Measurements from ENCODE around the gene SCAMP2.

DNA sequence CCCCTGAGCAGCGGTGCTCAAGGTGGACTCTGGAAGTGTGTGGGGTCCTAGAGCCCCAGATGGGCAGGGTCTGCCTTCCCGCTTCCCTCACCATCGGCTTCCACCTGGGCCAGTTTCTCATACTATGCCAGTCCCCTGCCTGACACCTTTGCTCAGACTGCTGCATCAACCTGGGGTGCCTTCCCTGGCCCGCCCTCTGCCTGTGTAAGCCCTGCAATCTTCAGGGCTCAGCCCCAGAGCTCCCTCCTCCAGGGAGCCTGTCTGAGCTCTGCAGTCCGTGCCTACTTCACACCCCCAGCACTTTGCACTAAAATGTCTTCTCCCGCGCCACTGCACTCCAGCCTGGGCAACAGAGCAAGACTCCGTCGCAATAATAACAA, 78.2 kb downstream of the SCAMP2 start:
- TF ChIP-seq, protein P1, sequence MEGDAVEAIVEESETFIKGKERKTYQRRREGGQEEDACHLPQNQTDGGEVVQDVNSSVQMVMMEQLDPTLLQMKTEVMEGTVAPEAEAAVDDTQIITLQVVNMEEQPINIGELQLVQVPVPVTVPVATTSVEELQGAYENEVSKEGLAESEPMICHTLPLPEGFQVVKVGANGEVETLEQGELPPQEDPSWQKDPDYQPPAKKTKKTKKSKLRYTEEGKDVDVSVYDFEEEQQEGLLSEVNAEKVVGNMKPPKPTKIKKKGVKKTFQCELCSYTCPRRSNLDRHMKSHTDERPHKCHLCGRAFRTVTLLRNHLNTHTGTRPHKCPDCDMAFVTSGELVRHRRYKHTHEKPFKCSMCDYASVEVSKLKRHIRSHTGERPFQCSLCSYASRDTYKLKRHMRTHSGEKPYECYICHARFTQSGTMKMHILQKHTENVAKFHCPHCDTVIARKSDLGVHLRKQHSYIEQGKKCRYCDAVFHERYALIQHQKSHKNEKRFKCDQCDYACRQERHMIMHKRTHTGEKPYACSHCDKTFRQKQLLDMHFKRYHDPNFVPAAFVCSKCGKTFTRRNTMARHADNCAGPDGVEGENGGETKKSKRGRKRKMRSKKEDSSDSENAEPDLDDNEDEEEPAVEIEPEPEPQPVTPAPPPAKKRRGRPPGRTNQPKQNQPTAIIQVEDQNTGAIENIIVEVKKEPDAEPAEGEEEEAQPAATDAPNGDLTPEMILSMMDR (IDR thresholded peaks at IDR 0.05), result no peak
- no peak for TF ChIP-seq POLR2A (IDR thresholded peaks at IDR 0.05)
